DND-41 (cell line): Measurements from ENCODE around the gene MUC2.

Experiments used
- ATAC-seq: fragments of 200-7000 bp; cut with Tn5 transposase; 3 replicates; pipeline ENCODE4 v1.9.1; 2021; ENCODE audit warnings: low read depth; ENCODE audit not compliant: insufficient read depth
- DNase-seq: peaks from one replicate; pipeline ENCODE4 v3.0.0-alpha.2; 2020
- H2AFZ ChIP-seq: 2 replicates; pipeline ENCODE4 v1.6.0; 2012; ENCODE audit warnings: low read depth, low read length
- H3K27ac ChIP-seq: 2 replicates; pipeline ENCODE4 v1.5.1; 2012; ENCODE audit warnings: low read length, inconsistent platforms
- H3K27me3 ChIP-seq: fragments of 200-600 bp; sonication (generic); 2 replicates; pipeline ENCODE4 v1.6.0; 2012; ENCODE audit warnings: low read length, mild to moderate bottlenecking, inconsistent platforms; ENCODE audit not compliant: insufficient read depth, poor library complexity
- H3K36me3 ChIP-seq: 2 replicates; pipeline ENCODE4 v1.5.1; 2012; ENCODE audit warnings: low read length, inconsistent platforms; ENCODE audit not compliant: insufficient read depth
- H3K4me1 ChIP-seq: 2 replicates; pipeline ENCODE4 v1.5.1; 2012; ENCODE audit warnings: mild to moderate bottlenecking, low read length; ENCODE audit not compliant: insufficient read depth
- H3K4me2 ChIP-seq: 2 replicates; pipeline ENCODE4 v1.6.0; 2012; ENCODE audit warnings: mild to moderate bottlenecking, moderate library complexity, low read length, inconsistent platforms; ENCODE audit not compliant: insufficient read depth
- H3K4me3 ChIP-seq, 2 experiments: fragments of 200-600 bp in 1 of 2; shearing (Covaris generic) in 1 of 2; 2 replicates each; pipeline ENCODE4 v1.5.1; 2012 to 2016; ENCODE audit warnings: inconsistent platforms in 2 of 2, low read length in 2 of 2, mild to moderate bottlenecking in 2 of 2, low read depth in 1 of 2, moderate library complexity in 1 of 2
- H3K79me2 ChIP-seq: 2 replicates; pipeline ENCODE4 v1.6.0; 2012; ENCODE audit warnings: low read length, inconsistent platforms; ENCODE audit not compliant: insufficient read depth
- H3K9ac ChIP-seq: 2 replicates; pipeline ENCODE4 v1.6.0; 2012; ENCODE audit warnings: low read depth, mild to moderate bottlenecking, inconsistent platforms, low read length, moderate library complexity
- H3K9me3 ChIP-seq: 2 replicates; pipeline ENCODE4 v1.5.1; 2012; ENCODE audit warnings: low read length, moderate library complexity, mild to moderate bottlenecking, inconsistent platforms; ENCODE audit not compliant: insufficient read depth, severe bottlenecking
- H4K20me1 ChIP-seq: 2 replicates; pipeline ENCODE4 v1.6.0; 2012; ENCODE audit warnings: low read length; ENCODE audit not compliant: insufficient read depth
- EZH2 ChIP-seq: IDR thresholded peaks from 3 replicates; pipeline ENCODE4 v1.6.1; 2012; ENCODE audit warnings: borderline replicate concordance, low read depth, mild to moderate bottlenecking, moderate library complexity, low read length, inconsistent platforms; ENCODE audit not compliant: severe bottlenecking
- TF ChIP-seq, protein P1 (sequence below): IDR thresholded peaks from 2 replicates; pipeline ENCODE4 v1.5.1; 2012; ENCODE audit warnings: borderline replicate concordance, low read length, moderate library complexity, mild to moderate bottlenecking; ENCODE audit not compliant: poor library complexity, severe bottlenecking; ENCODE audit errors: extremely low read depth

The MUC2 gene

DNA sequence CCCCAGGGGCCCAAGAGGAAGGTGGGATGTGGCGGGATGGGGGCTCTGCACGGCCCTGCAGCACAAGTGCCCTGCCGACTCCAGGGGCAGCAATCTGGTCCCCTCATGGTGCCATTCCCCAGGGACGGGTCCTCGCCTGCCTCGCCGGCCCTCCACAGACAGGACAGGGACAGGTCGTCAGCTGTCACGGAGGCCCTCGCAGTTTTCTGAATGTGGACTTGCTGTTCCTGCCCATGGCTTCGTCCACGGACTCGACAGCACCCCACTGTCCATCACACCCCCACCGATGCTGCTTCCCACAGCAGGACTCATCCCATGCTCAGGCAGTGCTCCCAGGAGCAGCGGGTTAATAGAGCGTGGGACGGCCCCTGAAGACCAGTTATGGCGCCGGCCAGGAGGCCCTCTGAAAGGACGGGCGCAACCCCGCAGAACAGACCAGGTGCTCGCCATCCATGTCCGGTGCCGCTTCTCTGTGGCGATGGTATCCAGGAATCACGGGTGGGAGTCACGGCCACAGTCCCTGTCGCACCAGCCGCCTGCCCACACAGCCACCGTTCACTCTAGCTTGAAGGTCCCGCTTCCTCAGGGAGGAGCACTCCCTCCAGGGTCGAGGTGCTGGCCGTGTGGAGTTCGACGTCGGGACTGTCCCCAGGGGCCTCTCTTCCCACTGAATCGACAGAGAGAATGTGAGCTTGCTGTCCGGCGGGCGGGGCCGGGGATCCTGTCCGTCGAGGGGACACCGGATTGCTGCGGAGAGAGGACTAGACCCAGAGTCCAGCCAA, 18.5 kb upstream of the MUC2 start:
- Histone ChIP-seq H3K4me2 (no peak overlapping the region), H4K20me1 (no peaks in the 10 kb centered on the region), H3K9me3 (no peaks in the 10 kb centered on the region), H3K4me3 (no peak overlapping the region), H3K36me3 (no peaks in the 10 kb centered on the region), H3K79me2 (no peaks in the 10 kb centered on the region), H3K9ac (no peak overlapping the region), H3K27ac (no peak overlapping the region), H3K4me1 (0 out of 2 replicates have a peak, but pooled peaks cover 2% of the 10 kb centered on the region), H3K27me3 (no peaks in the 10 kb centered on the region), H2AFZ (no peak overlapping the region)
- TF ChIP-seq, protein P1, sequence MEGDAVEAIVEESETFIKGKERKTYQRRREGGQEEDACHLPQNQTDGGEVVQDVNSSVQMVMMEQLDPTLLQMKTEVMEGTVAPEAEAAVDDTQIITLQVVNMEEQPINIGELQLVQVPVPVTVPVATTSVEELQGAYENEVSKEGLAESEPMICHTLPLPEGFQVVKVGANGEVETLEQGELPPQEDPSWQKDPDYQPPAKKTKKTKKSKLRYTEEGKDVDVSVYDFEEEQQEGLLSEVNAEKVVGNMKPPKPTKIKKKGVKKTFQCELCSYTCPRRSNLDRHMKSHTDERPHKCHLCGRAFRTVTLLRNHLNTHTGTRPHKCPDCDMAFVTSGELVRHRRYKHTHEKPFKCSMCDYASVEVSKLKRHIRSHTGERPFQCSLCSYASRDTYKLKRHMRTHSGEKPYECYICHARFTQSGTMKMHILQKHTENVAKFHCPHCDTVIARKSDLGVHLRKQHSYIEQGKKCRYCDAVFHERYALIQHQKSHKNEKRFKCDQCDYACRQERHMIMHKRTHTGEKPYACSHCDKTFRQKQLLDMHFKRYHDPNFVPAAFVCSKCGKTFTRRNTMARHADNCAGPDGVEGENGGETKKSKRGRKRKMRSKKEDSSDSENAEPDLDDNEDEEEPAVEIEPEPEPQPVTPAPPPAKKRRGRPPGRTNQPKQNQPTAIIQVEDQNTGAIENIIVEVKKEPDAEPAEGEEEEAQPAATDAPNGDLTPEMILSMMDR: no peak
- no peak for TF ChIP-seq EZH2
- DNase-seq (no peak), ATAC-seq (no peak)

DNA sequence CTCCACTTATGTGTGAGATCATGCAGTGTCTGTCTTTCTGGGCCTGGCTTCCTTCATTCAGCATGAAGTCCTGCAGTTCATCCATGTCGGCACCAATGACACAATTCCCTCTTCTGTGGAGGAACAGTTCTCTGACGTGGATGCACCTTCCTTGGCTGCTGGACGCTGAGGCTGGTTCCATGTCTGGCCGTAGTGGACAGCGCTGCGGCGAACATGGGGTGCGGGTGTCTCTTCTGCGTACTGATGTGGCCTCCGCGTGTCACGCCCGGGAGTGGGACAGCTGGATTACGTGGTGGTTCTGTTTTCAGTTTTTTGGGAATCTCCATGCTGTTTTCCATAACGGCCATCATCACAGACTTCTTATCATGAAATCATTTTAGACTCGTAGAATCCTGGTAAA, 16.9 kb upstream of the MUC2 start:
- H3K27me3 ChIP-seq: peaks cover 6% of the 10 kb centered on the region
- H3K4me1 ChIP-seq: no peaks in the 10 kb centered on the region
- DNase-seq (no peak), ATAC-seq (no peak)
- no peak overlapping the region for H3K27ac ChIP-seq
- no peak overlapping the region for H3K4me3 ChIP-seq
- no peaks in the 10 kb centered on the region for H3K79me2 ChIP-seq
- no peak for TF ChIP-seq EZH2
- TF ChIP-seq, protein P1: no peak
- H3K4me2 ChIP-seq: no peak overlapping the region
- H3K9me3 ChIP-seq: no peaks in the 10 kb centered on the region
- H4K20me1 ChIP-seq: no peaks in the 10 kb centered on the region
- H2AFZ ChIP-seq: no peak overlapping the region
- H3K9ac ChIP-seq: no peak overlapping the region
- H3K36me3 ChIP-seq: no peaks in the 10 kb centered on the region

DNA sequence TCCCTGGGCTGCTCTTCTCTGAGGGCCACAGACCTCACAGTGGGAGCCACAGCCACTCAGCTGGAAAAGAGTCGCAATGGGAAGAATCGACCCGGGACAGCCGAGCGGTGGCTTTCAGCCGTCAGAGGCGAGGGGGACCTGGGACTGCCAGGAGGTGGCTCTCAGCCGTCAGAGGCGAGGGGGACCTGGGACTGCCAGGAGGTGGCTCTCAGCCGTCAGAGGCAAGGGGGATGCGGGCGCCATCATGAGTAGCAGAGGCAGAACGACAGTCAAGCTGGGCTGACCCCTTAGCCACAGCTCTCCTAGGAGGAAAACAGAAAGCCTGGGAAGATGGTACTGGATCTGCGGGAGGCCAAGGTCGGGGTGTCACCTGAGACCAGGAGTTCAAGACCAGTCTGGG, 14.9 kb upstream of the MUC2 start:
- Histone ChIP-seq H3K4me2 (no peak overlapping the region), H3K27me3 (peaks cover 8% of the 10 kb centered on the region), H2AFZ (no peak overlapping the region), H3K4me3 (no peak overlapping the region), H3K36me3 (no peaks in the 10 kb centered on the region), H3K9ac (no peak overlapping the region), H3K9me3 (no peaks in the 10 kb centered on the region), H3K79me2 (no peaks in the 10 kb centered on the region), H3K27ac (no peak overlapping the region), H4K20me1 (no peaks in the 10 kb centered on the region), H3K4me1 (no peaks in the 10 kb centered on the region)
- ATAC-seq: no peak
- DNase-seq: no peak
- no peak for TF ChIP-seq EZH2
- TF ChIP-seq, protein P1: no peak
